HepG2 (cell line): ENCODE data around the gene PSMA7. TPM values are rescaled to one million over a fixed set of nuclear protein-coding genes. Genes with fewer than 3 reads are reported as not detected.
A peak's percentile ranks its signal among the peaks of the same experiment; 100 is the strongest.

Source experiments
- ATAC-seq: fragments of 200-7000 bp; cut with Tn5 transposase; 3 replicates; pipeline ENCODE4 v1.9.1; 2020; ENCODE audit warnings: mild to moderate bottlenecking, moderate library complexity
- BruUV-seq: library from RNA; stranded (reverse); fragments of 400-500 nt; replicated peaks from 2 replicates; lab custom pipeline; 2021; lab: Mats Ljungman, UMichigan
- CTCF ChIA-PET: fragments of 300-600 bp; formaldehyde crosslinking; extraction: SDS; loops from one replicate; lab custom pipeline; 2021; ENCODE audit warnings: low total read pairs, inconsistent platforms, low intra/inter-chr PET ratio; lab: Yijun Ruan, JAX
- POLR2A ChIA-PET: fragments of 350-600 bp; sonication (Branson Sonifier 250); formaldehyde crosslinking; loops from one replicate; lab custom pipeline; 2020; ENCODE audit warnings: antibody characterized with exemption, inconsistent platforms; lab: Yijun Ruan, JAX
- DNase-seq: peaks from one replicate; pipeline ENCODE4 v3.0.0-alpha.2; 2015; ENCODE audit warnings: low spot score
- FAIRE-seq: peaks from 3 replicates; lab custom pipeline; 2011; peaks lifted over from hg19 to GRCh38; lab: Jason Lieb, UNC
- H2AFZ ChIP-seq: one replicate; pipeline ENCODE4 v1.6.1; 2011; ENCODE audit warnings: low read length, inconsistent platforms
- H3K27ac ChIP-seq: fragments of 300-600 bp; 3 replicates; pipeline ENCODE4 v1.8.0; 2011; ENCODE audit warnings: mixed run types, mild to moderate bottlenecking, mixed read lengths, low read length, inconsistent platforms; ENCODE audit not compliant: insufficient read depth; ENCODE audit errors: extremely low read length
- H3K27me3 ChIP-seq, 2 experiments: fragments of 200-600 bp in 1 of 2; 2 replicates in 1 of 2; 3 replicates in 1 of 2; pipeline versions ENCODE4 v1.6.0 to v1.8.0; 2011; ENCODE audit warnings: low read length in 2 of 2, mild to moderate bottlenecking in 2 of 2, moderate library complexity in 2 of 2, inconsistent platforms in 1 of 2; ENCODE audit not compliant: insufficient read depth in 2 of 2, control insufficient read depth in 1 of 2
- H3K36me3 ChIP-seq, 2 experiments: fragments of 200-600 bp in 1 of 2; replicated peaks in 1 of 2; 2 replicates in 1 of 2; 3 replicates in 1 of 2; pipeline versions ENCODE4 v1.5.1 to v1.8.0; 2011; ENCODE audit warnings: low read length in 2 of 2, inconsistent platforms in 1 of 2; ENCODE audit not compliant: insufficient read depth in 2 of 2, control insufficient read depth in 1 of 2
- H3K4me1 ChIP-seq: 2 replicates; pipeline ENCODE4 v1.5.1; 2012; ENCODE audit warnings: low read length, inconsistent platforms; ENCODE audit not compliant: insufficient read depth
- H3K4me2 ChIP-seq: 2 replicates; pipeline ENCODE4 v1.6.0; 2011; ENCODE audit warnings: low read depth, low read length, inconsistent platforms
- H3K4me3 ChIP-seq, 3 experiments: fragments of 200-600 bp in 1 of 3; sonication (generic), shearing (Covaris generic) in 1 of 3; replicated peaks in 1 of 3; 2 replicates each; pipeline ENCODE4 v1.5.1; 2011 to 2016; ENCODE audit warnings: low read length in 3 of 3, inconsistent platforms in 2 of 3, low read depth in 2 of 3, mild to moderate bottlenecking in 2 of 3, control low read depth in 1 of 3, mixed read lengths in 1 of 3; ENCODE audit not compliant: insufficient read depth in 1 of 3
- H3K79me2 ChIP-seq: one replicate; pipeline ENCODE4 v1.6.1; 2011; ENCODE audit warnings: low read length, inconsistent platforms; ENCODE audit not compliant: insufficient read depth
- H3K9ac ChIP-seq: 2 replicates; pipeline ENCODE4 v1.6.0; 2011; ENCODE audit warnings: mild to moderate bottlenecking, low read depth, low read length, inconsistent platforms; ENCODE audit not compliant: insufficient read depth
- H3K9me3 ChIP-seq: 2 replicates; pipeline ENCODE4 v1.5.1; 2012; ENCODE audit warnings: mild to moderate bottlenecking, low read length
- H4K20me1 ChIP-seq: 2 replicates; pipeline ENCODE4 v1.6.0; 2011; ENCODE audit warnings: inconsistent platforms, mild to moderate bottlenecking, low read length, moderate library complexity; ENCODE audit not compliant: insufficient read depth
- BRD4 ChIP-seq: sonication (generic); formaldehyde crosslinking; IDR thresholded peaks from 2 replicates; pipeline ENCODE4 v1.4.0; 2020; ENCODE audit warnings: missing genetic modification reagents
- CBX5 ChIP-seq: sonication (generic); formaldehyde crosslinking; IDR thresholded peaks from 2 replicates; pipeline ENCODE4 v1.4.0; 2020; ENCODE audit warnings: missing genetic modification reagents, borderline replicate concordance
- ELF4 ChIP-seq: sonication (generic); formaldehyde crosslinking; IDR thresholded peaks from 2 replicates; pipeline ENCODE4 v1.5.0; 2020; ENCODE audit warnings: missing genetic modification reagents, mild to moderate bottlenecking, moderate library complexity, borderline replicate concordance
- KAT7 ChIP-seq: IDR thresholded peaks from 2 replicates; pipeline ENCODE4 v1.6.1; 2018; ENCODE audit warnings: borderline replicate concordance, missing compliant biosample characterization
- NR2F1 ChIP-seq, 2 experiments: fragments of 450-650 bp in 1 of 2; formaldehyde crosslinking in 1 of 2; IDR thresholded peaks; 2 replicates each; pipeline versions ENCODE4 v1.5.0 to v1.6.1; 2016 to 2020; ENCODE audit warnings: mild to moderate bottlenecking in 1 of 2, missing compliant biosample characterization in 1 of 2, missing genetic modification reagents in 1 of 2, moderate library complexity in 1 of 2
- SNAPC4 ChIP-seq: sonication (generic); formaldehyde crosslinking; IDR thresholded peaks from 2 replicates; pipeline ENCODE4 v1.4.0; 2020; ENCODE audit warnings: mild to moderate bottlenecking, missing genetic modification reagents
- SRSF9 ChIP-seq: fragments of 200-400 bp; formaldehyde crosslinking; IDR thresholded peaks from 2 replicates; pipeline ENCODE4 v1.6.1; 2018; ENCODE audit warnings: borderline replicate concordance, mild to moderate bottlenecking, low read depth, low read length; ENCODE audit not compliant: insufficient read depth, poor library complexity, severe bottlenecking
- TGIF2 ChIP-seq: IDR thresholded peaks from 2 replicates; pipeline ENCODE4 v1.6.1; 2016; ENCODE audit warnings: control low read depth, missing compliant biosample characterization
- ZNF124 ChIP-seq: sonication (generic); formaldehyde crosslinking; IDR thresholded peaks from 2 replicates; pipeline ENCODE4 v1.4.0; 2020; ENCODE audit warnings: missing genetic modification reagents
- ZNF556 ChIP-seq: sonication (generic); formaldehyde crosslinking; IDR thresholded peaks from 2 replicates; pipeline ENCODE4 v1.4.0; 2020; ENCODE audit warnings: mild to moderate bottlenecking, missing genetic modification reagents, borderline replicate concordance
- ZNF558 ChIP-seq: sonication (generic); formaldehyde crosslinking; IDR thresholded peaks from 2 replicates; pipeline ENCODE4 v1.9.0; 2022; ENCODE audit warnings: mild to moderate bottlenecking, missing genetic modification reagents, borderline replicate concordance
- WGBS: methylation state at CpG from one replicate; pipeline ENCODE4 v1.1.6; 2017; ENCODE audit warnings: low lambda C conversion rate; 5-methylcytosine and 5-hydroxymethylcytosine counted together
- in situ Hi-C: cut with HindIII; loops from 2 replicates; pipeline ENCODE4 v1.10.0; 2017; ENCODE audit warnings: low pct_unique_long_range_greater_than_20kb; ENCODE audit not compliant: extremely low pct_ligation_motif_present
- intact Hi-C: fragments of 100-400 bp; cut with micrococcal nuclease; formaldehyde crosslinking; loops from one replicate; pipeline ENCODE4 v1.10.0; 2022; ENCODE audit not compliant: unreplicated experiment
- polyA plus RNA-seq, 8 experiments: library from polyadenylated mRNA; depleted of rRNA in 3 of 8; stranded (reverse) in 7 of 8; unstranded in 1 of 8; fragments of >200 nt; fragmentation: Illumina TruSeq in 4 of 8; extraction: Trizol in 4 of 8; gene quantifications; 2 replicates each; pipeline versions ENCODE4 v1.2.1 to v1.2.3, GENCODE V29; 2011 to 2016; ENCODE audit warnings: low read depth in 4 of 8, missing spikeins in 1 of 8, mixed read lengths in 1 of 8; ENCODE audit not compliant: insufficient read depth in 1 of 8
- total RNA-seq, 5 experiments: library from RNA; depleted of rRNA; stranded (reverse); fragments of >200 nt; fragmentation: Illumina TruSeq; extraction: Trizol; gene quantifications; 2 replicates each; pipeline ENCODE4 v1.2.3, GENCODE V29; 2016; ENCODE audit warnings: low read depth in 1 of 5
- TF ChIP-seq, protein P1 (sequence below): IDR thresholded peaks from 2 replicates; pipeline ENCODE4 v1.6.1; 2016; ENCODE audit warnings: missing biosample characterization, missing genetic modification reagents, low read depth
- TF ChIP-seq, protein P2 (sequence below): sonication (generic); formaldehyde crosslinking; IDR thresholded peaks from 2 replicates; pipeline ENCODE4 v1.8.0; 2022; ENCODE audit warnings: missing genetic modification reagents, mild to moderate bottlenecking, borderline replicate concordance

The PSMA7 gene
- total and polyA plus RNA-seq, 2 of the 13 experiments (the other 11 are each of a cell fraction or from before 2014, with no cell fraction given): 531 to 631 TPM

- FAIRE-seq: no peak
- 12% methylated on average over 45 of the region's 45 CpGs for WGBS
- ATAC-seq: peak; percentile 0; the same call in 2 of the 3 replicates
- 0 out of 4 replicates have a peak, but pooled peaks of 1 of the 2 experiments have one; percentile 15 for TF ChIP-seq NR2F1 (CRISPR knock-in tag; IDR thresholded peaks at IDR 0.05)
- no peak for TF ChIP-seq SNAPC4 (CRISPR knock-in tag)
- TF ChIP-seq SRSF9: no peak
- peak; percentile 5; the same call in 1 of the 2 replicates for TF ChIP-seq ZNF556 (CRISPR knock-in tag)
- TF ChIP-seq ZNF124 (CRISPR knock-in tag): peak; percentile 69; the same call in 1 of the 2 replicates
- 0 out of 2 replicates have a peak, but pooled peaks have one; percentile 49 for TF ChIP-seq KAT7
- TF ChIP-seq, protein P1, sequence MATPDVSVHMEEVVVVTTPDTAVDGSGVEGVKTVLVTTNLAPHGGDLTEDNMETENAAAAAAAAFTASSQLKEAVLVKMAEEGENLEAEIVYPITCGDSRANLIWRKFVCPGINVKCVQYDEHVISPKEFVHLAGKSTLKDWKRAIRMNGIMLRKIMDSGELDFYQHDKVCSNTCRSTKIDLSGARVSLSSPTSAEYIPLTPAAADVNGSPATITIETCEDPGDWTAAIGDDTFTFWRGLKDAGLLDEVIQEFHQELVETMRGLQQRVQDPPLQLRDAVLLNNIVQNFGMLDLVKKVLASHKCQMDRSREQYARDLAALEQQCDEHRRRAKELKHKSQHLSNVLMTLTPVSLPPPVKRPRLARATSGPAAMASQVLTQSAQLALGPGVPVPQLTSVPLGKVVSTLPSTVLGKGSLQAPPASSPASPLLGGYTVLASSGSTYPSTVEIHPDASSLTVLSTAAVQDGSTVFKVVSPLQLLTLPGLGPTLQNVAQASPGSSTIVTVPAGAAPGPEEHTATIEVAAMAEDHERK (CRISPR knock-in tag): no peak
- peak; percentile 49; the same call in 1 of the 2 replicates for TF ChIP-seq ELF4
- TF ChIP-seq, protein P2, sequence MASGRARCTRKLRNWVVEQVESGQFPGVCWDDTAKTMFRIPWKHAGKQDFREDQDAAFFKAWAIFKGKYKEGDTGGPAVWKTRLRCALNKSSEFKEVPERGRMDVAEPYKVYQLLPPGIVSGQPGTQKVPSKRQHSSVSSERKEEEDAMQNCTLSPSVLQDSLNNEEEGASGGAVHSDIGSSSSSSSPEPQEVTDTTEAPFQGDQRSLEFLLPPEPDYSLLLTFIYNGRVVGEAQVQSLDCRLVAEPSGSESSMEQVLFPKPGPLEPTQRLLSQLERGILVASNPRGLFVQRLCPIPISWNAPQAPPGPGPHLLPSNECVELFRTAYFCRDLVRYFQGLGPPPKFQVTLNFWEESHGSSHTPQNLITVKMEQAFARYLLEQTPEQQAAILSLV (CRISPR knock-in tag): 0 out of 2 replicates have a peak, but pooled peaks have one; percentile 71
- no peak for TF ChIP-seq ZNF558
- TF ChIP-seq BRD4 (CRISPR knock-in tag): no peak
- peak; percentile 71 for TF ChIP-seq TGIF2 (CRISPR knock-in tag)
- peak; percentile 61; the same call in 1 of the 2 replicates for TF ChIP-seq CBX5 (CRISPR knock-in tag)
These were observed 22.0 kb downstream of the PSMA7 start for GRCh38 chr20:62120990-62121775.

More at GRCh38 chr20:62120990-62121775, 22.0 kb downstream of the PSMA7 start:
- peaks cover 6 to 24% of the 10 kb centered on the region in 2 experiments; a peak in 4 of 5 replicates for H3K27me3 ChIP-seq
- H3K4me3 ChIP-seq: peak overlapping the region; percentile 71 to 87 (median 85)
- H3K79me2 ChIP-seq: peaks cover 22% of the 10 kb centered on the region
- no peaks in the 10 kb centered on the region for H3K9me3 ChIP-seq
- H3K27ac ChIP-seq: peak overlapping the region; percentile 86
- H3K9ac ChIP-seq: peak overlapping the region; percentile 78
- ChIA-PET CTCF (no interaction called here), POLR2A (interaction anchor here (0.6 to 10.4 kb wide), 23 partner anchors 9 to 671 kb away, joined by 3 to 260 read pairs (median 4); partner anchors contain the start of genes CABLES2, LAMA5, MTG2 and PSMA7)
- no peak overlapping the region for H2AFZ ChIP-seq
- H3K4me1 ChIP-seq: peaks cover 69% of the 10 kb centered on the region
- in situ Hi-C loops: loop anchor here (5.0 kb wide), 1 partner anchor 54 kb away; the partner anchor contains the start of gene TAF4
- intact Hi-C loops: loop anchor here (1.0 to 5.0 kb wide), 3 partner anchors 36 to 109 kb away; no protein-coding TSS in a partner anchor
- peak overlapping the region; percentile 70 for H3K4me2 ChIP-seq
- DNase-seq: no peak
- H4K20me1 ChIP-seq: peaks cover 16% of the 10 kb centered on the region
- peaks cover 8 to 22% of the 10 kb centered on the region in 2 experiments; a peak in 4 of 5 replicates for H3K36me3 ChIP-seq
- BruUV-seq: TSS peak; percentile 66
